Astrocyte of the spinal cord (primary cell): ENCODE data around the gene KIF23.

ENCODE experiments used
- DNase-seq: peaks from one replicate; pipeline ENCODE4 v3.0.0; 2011; ENCODE audit warnings: low read depth, low spot score
- H3K4me3 ChIP-seq: 2 replicates; pipeline ENCODE4 v1.5.1; 2011; ENCODE audit warnings: low read depth, mild to moderate bottlenecking, low read length, moderate library complexity
- CTCF ChIP-seq: IDR thresholded peaks from 2 replicates; pipeline ENCODE4 v1.5.1; 2012; ENCODE audit warnings: low read depth, mild to moderate bottlenecking, low read length, inconsistent platforms
- in situ Hi-C: cut with HindIII; loops from 2 replicates; pipeline ENCODE4 v1.10.0; 2017; ENCODE audit warnings: low sequenced_read_pairs

The KIF23 gene

GRCh38 chr15:69413822-69414700, at the start of gene KIF23:
Gene KIF23 (plus strand): TSS chr15:69414349. CDS start chr15:69414466, 117 bp downstream.
- in situ Hi-C loops = no loop called here
- peak within 1 kb of the TSS; percentile 82 for H3K4me3 ChIP-seq
- no peak for TF ChIP-seq CTCF
- peak; percentile 92 for DNase-seq

GRCh38 chr15:69367236-69367635, 46.9 kb upstream of the KIF23 start:
- no peak for TF ChIP-seq CTCF
- H3K4me3 ChIP-seq = no peak overlapping the region
- in situ Hi-C loops = no loop called here
- DNase-seq = no peak

- TF ChIP-seq CTCF = no peak
- in situ Hi-C loops = no loop called here
- DNase-seq = no peak
- no peak overlapping the region for H3K4me3 ChIP-seq
Observed at GRCh38 chr15:69369631-69370030, 44.5 kb upstream of the KIF23 start.

- no peak for TF ChIP-seq CTCF
- in situ Hi-C loops = no loop called here
- DNase-seq = no peak
Observed at GRCh38 chr15:69373406-69373805, 40.7 kb upstream of the KIF23 start.

GRCh38 chr15:69375151-69375790, 38.9 kb upstream of the KIF23 start:
- no peak for TF ChIP-seq CTCF
- no peak for DNase-seq
- in situ Hi-C loops = no loop called here
- H3K4me3 ChIP-seq = no peak overlapping the region

More at GRCh38 chr15:69373406-69373805, 40.7 kb upstream of the KIF23 start:
- H3K4me3 ChIP-seq = no peak overlapping the region

- no peak for DNase-seq
- TF ChIP-seq CTCF = no peak
- no peak overlapping the region for H3K4me3 ChIP-seq
- in situ Hi-C loops = no loop called here
Observed at GRCh38 chr15:69377216-69377970, 36.8 kb upstream of the KIF23 start.
